GM19395 (cell line): Measurements from ENCODE around the gene B3GAT1.
A peak's percentile ranks its signal among the peaks of the same experiment; 100 is the strongest.

Experiments used
- ATAC-seq: cut with Tn5 transposase; IDR thresholded peaks from one replicate; pipeline ENCODE4 v1.9.1; 2021; ENCODE audit warnings: mild to moderate bottlenecking, moderate library complexity; ENCODE audit not compliant: unreplicated experiment

The B3GAT1 gene

GRCh38 chr11:134339756-134340155 lies 72.3 kb downstream of the B3GAT1 start:
- ATAC-seq: no peak

GRCh38 chr11:134338654-134339053 lies 73.4 kb downstream of the B3GAT1 start:
- ATAC-seq: no peak

- ATAC-seq: no peak
Measured at GRCh38 chr11:134338068-134338467, 74.0 kb downstream of the B3GAT1 start.

- no peak for ATAC-seq
Measured at GRCh38 chr11:134337051-134337450, 75.0 kb downstream of the B3GAT1 start.

GRCh38 chr11:134334796-134335571 lies 77.1 kb downstream of the B3GAT1 start:
- ATAC-seq: no peak

GRCh38 chr11:134333946-134334345 lies 78.1 kb downstream of the B3GAT1 start:
- ATAC-seq: no peak

- ATAC-seq: no peak
Measured at GRCh38 chr11:134333312-134333711, 78.7 kb downstream of the B3GAT1 start.

- ATAC-seq: no peak
Measured at GRCh38 chr11:134332782-134333181, 79.3 kb downstream of the B3GAT1 start.

- peak; percentile 24 for ATAC-seq
Measured at GRCh38 chr11:134332189-134332631, 79.8 kb downstream of the B3GAT1 start.

GRCh38 chr11:134331354-134332188 lies 80.5 kb downstream of the B3GAT1 start, which contains the start of gene GLB1L2:
Gene GLB1L2, plus strand, starts transcription at chr11:134331988. Its CDS starts 74 bp downstream, at chr11:134332062.
- ATAC-seq: peak; percentile 85

- ATAC-seq: no peak
Measured at GRCh38 chr11:134330611-134331353, 81.3 kb downstream of the B3GAT1 start.
